ENCODE data around the gene SERINC2. TPM values are rescaled to one million over a fixed set of nuclear protein-coding genes. Genes with fewer than 3 reads are reported as not detected.

The SERINC2 gene
- total and polyA plus RNA-seq, 2 of the 8 experiments (the other 6 are each of a cell fraction or from before 2014, with no cell fraction given): 31.4 to 60.0 TPM

- no peaks in the 10 kb centered on the region for H3K79me2 ChIP-seq (ENCODE audit: control insufficient read depth in 1 of 2, insufficient read depth in 2 of 2, low read length in 2 of 2)
- H3K4me1 ChIP-seq (replicated peaks in 1 of 4; ENCODE audit: control insufficient read depth in 3 of 4, insufficient read depth in 4 of 4, low read length in 3 of 4): peaks cover 0 to 3% (median under 1%) of the 10 kb centered on the region in 4 experiments; a peak in 3 of 7 replicates
- no peak overlapping the region for H2BK12ac ChIP-seq (ENCODE audit: low read depth, low read length)
- H2BK120ac ChIP-seq (replicated peaks; ENCODE audit: low read depth, low read length): no peak overlapping the region
- no peak overlapping the region for H3K14ac ChIP-seq (ENCODE audit: insufficient read length)
- no peak overlapping the region for H3K27ac ChIP-seq (ENCODE audit: low read depth, low read length)
- H3K9me3 ChIP-seq (ENCODE audit: insufficient read depth in 2 of 2, low read depth in 1 of 2, low read length in 1 of 2): peaks cover 5 to 12% of the 10 kb centered on the region in 2 experiments; a peak in 2 of 4 replicates
- ChIA-PET CTCF (ENCODE audit: partially characterized antibody) (interaction anchor here (1.1 to 3.0 kb wide), 2 partner anchors 71 to 82 kb away, joined by 3 to 12 read pairs; no protein-coding TSS in a partner anchor), POLR2A (ENCODE audit: partially characterized antibody) (no interaction called here)
- no peak overlapping the region for H3K23ac ChIP-seq (ENCODE audit: insufficient read length)
- H2BK15ac ChIP-seq (ENCODE audit: low read length): no peak overlapping the region
- no peak overlapping the region for H3K4me2 ChIP-seq (ENCODE audit: insufficient read depth in 1 of 2, low read depth in 2 of 2, low read length in 2 of 2)
- TF ChIP-seq SAP30 (IDR thresholded peaks at IDR 0.05; ENCODE audit: insufficient read depth, insufficient replicate concordance, low read length) (no peak), BCL11A (IDR thresholded peaks at IDR 0.05; ENCODE audit: low read depth in 2 of 2, low read length in 2 of 2) (no peak), SP4 (IDR thresholded peaks at IDR 0.05; ENCODE audit: low read length) (no peak), HDAC6 (IDR thresholded peaks at IDR 0.05; ENCODE audit: low read depth, low read length) (no peak), RFX5 (IDR thresholded peaks at IDR 0.05; ENCODE audit: borderline replicate concordance, low read depth, low read length) (no peak), TEAD4 (IDR thresholded peaks at IDR 0.05; ENCODE audit: low read depth, low read length) (no peak), RBBP5 (IDR thresholded peaks at IDR 0.05; ENCODE audit: borderline replicate concordance, low read depth, low read length) (no peak), POLR2A (IDR thresholded peaks at IDR 0.05; ENCODE audit: control extremely low read depth in 1 of 2, low read depth in 2 of 2, low read length in 2 of 2) (no peak), MAX (IDR thresholded peaks at IDR 0.05) (no peak), BACH1 (IDR thresholded peaks at IDR 0.05; ENCODE audit: low read length) (no peak), RNF2 (IDR thresholded peaks at IDR 0.05; ENCODE audit: borderline replicate concordance, low read depth, low read length, missing control alignments, poor library complexity, severe bottlenecking) (no peak), CTBP2 (IDR thresholded peaks at IDR 0.05; ENCODE audit: borderline replicate concordance, insufficient read depth, insufficient read length, low read length) (no peak), JUN (IDR thresholded peaks at IDR 0.05; ENCODE audit: low read depth, low read length) (no peak)
- H4K8ac ChIP-seq (ENCODE audit: extremely low read depth, insufficient read depth, low read length): no peak overlapping the region
- no peak overlapping the region for H3K56ac ChIP-seq (replicated peaks; ENCODE audit: insufficient read length, low read depth, low read length)
- no peaks in the 10 kb centered on the region for H3K27me3 ChIP-seq (replicated peaks in 1 of 4; ENCODE audit: control insufficient read depth in 3 of 4, extremely low read depth in 1 of 4, insufficient read depth in 3 of 4, low read length in 3 of 4)
- H4K91ac ChIP-seq (replicated peaks; ENCODE audit: insufficient read length, low read length): no peak overlapping the region
- H3K36me3 ChIP-seq (ENCODE audit: control insufficient read depth in 2 of 4, insufficient read depth in 4 of 4, low read length in 3 of 4): no peaks in the 10 kb centered on the region
- DNase-seq (ENCODE audit: low read depth in 1 of 2, low spot score in 2 of 2) (no peak), FAIRE-seq (no peak)
- H4K20me1 ChIP-seq (replicated peaks in 1 of 2; ENCODE audit: control insufficient read depth in 1 of 2, insufficient read depth in 2 of 2, low read length in 2 of 2): no peaks in the 10 kb centered on the region
- H3K4me3 ChIP-seq (ENCODE audit: extremely low read depth in 1 of 4, insufficient read depth in 2 of 4, low read depth in 3 of 4, low read length in 4 of 4): no peak overlapping the region
- H3K4ac ChIP-seq (replicated peaks; ENCODE audit: insufficient read length, low read depth, low read length): no peak overlapping the region
- H2BK20ac ChIP-seq (ENCODE audit: low read length): no peak overlapping the region
- no peak overlapping the region for H3K9ac ChIP-seq (replicated peaks in 1 of 4; ENCODE audit: extremely low read depth in 1 of 4, low read depth in 3 of 4, low read length in 3 of 4)
- H2AK5ac ChIP-seq (ENCODE audit: low read depth, low read length): no peak overlapping the region
- no peak overlapping the region for H2BK5ac ChIP-seq (ENCODE audit: low read depth, low read length)
- H3K23me2 ChIP-seq (ENCODE audit: low read depth, low read length): no peaks in the 10 kb centered on the region
- no peak overlapping the region for H4K5ac ChIP-seq (ENCODE audit: insufficient read length, low read depth, low read length)
- WGBS, 2 experiments (ENCODE audit: extremely low coverage in 1 of 2, insufficient coverage in 1 of 2, insufficient read length in 1 of 2, insufficient replicate concordance in 2 of 2, low coverage in 1 of 2, low lambda C conversion rate in 2 of 2, missing lambda C conversion rate in 1 of 2): 93% methylated on average over 2 of the region's 2 CpGs; no CpG with 5 or more reads in 1 of the 2 experiments
- no peaks in the 10 kb centered on the region for H3K79me1 ChIP-seq (ENCODE audit: low read depth, low read length)
- no peak overlapping the region for H3K18ac ChIP-seq (ENCODE audit: extremely low read depth, low read length)
- H2AFZ ChIP-seq (ENCODE audit: low read length): no peak overlapping the region
Observed at GRCh38 chr1:31478167-31478566, 65.2 kb downstream of the SERINC2 start.
